Stimulated activated CD8-positive, alpha-beta memory T cell treated with anti-CD3 and anti-CD28 coated beads, Interleukin-7, amount 100 ng/mL, for 48 hours (primary cell): ENCODE measurements around the gene ECM1.

Experiments
- DNase-seq, 2 donors: peaks; one replicate each; pipeline ENCODE4 v3.0.0-alpha.2; 2020; ENCODE audit warnings: low read depth in 1 of 2; ENCODE audit errors: extremely low read depth in 1 of 2

ECM1 gene

GRCh38 chr1:150507912-150508864, at the start of gene ECM1:
Gene ECM1, plus strand, starts transcription at chr1:150508109. Its CDS starts 101 bp downstream, at chr1:150508210.
- no peak for DNase-seq

DNA sequence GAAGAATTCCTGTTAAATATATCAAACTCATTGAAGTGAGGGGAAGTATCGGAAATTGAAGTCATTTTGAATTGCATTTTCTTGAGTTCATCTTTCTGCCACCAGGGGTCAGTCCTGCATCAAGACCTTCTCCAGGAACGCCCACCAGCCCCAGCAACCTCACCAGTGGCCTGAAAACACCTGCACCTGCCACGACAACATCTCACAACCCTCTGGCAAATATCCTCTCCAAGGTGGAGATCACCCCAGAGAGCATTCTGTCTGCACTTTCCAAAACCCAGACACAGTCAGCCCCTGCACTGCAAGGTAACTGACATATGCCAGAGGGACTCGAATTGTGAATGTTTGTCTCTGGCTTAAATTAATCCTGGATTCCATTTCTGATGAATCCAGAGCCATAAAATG, 43.5 kb upstream of the ECM1 start:
- peak; percentile 20 to 50 for DNase-seq

DNA sequence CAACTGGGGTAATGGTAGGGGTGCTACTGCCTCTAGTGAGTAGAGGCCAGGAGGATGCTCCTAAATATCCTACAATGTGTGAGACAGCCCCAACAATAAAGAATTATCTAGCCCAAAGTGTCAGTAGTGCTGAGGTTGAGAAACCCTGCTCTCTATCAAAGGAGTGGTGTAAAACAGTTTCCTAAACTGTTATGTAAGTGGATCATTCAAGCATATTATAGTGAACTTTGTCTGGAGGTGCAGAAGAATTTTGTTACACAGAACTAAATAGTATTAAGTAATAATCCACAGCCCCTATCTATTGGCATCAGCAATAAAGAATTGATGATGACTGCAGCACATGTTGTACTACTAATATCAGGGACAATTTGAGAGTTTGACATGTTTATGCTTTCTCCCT, 40.9 kb upstream of the ECM1 start:
- DNase-seq, result no peak

GRCh38 chr1:150469291-150469690, 38.6 kb upstream of the ECM1 start:
- no peak for DNase-seq

DNA sequence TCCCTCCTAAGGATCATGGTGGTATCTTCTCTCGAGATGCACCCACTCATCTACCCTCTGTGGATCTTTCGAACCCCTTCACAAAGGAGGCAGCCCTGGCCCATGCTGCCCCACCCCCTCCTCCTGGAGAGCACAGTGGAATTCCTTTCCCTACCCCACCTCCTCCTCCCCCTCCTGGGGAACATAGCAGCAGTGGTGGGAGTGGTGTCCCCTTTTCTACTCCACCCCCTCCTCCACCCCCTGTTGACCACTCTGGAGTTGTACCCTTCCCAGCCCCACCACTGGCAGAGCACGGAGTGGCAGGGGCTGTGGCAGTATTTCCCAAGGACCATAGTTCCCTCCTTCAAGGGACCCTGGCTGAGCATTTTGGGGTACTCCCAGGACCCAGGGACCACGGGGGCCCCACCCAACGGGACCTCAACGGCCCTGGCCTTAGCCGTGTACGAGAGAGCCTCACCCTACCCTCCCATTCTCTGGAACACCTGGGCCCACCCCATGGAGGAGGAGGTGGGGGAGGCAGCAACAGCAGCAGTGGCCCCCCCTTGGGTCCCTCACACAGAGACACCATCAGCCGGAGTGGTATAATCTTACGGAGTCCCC, 35.2 kb upstream of the ECM1 start:
- no peak for DNase-seq

GRCh38 chr1:150473659-150474058, 34.2 kb upstream of the ECM1 start:
- no peak for DNase-seq

- no peak for DNase-seq
These were observed 33.0 kb upstream of the ECM1 start for GRCh38 chr1:150474869-150475268.

GRCh38 chr1:150476754-150477153, 31.2 kb upstream of the ECM1 start:
- DNase-seq, result no peak

DNA sequence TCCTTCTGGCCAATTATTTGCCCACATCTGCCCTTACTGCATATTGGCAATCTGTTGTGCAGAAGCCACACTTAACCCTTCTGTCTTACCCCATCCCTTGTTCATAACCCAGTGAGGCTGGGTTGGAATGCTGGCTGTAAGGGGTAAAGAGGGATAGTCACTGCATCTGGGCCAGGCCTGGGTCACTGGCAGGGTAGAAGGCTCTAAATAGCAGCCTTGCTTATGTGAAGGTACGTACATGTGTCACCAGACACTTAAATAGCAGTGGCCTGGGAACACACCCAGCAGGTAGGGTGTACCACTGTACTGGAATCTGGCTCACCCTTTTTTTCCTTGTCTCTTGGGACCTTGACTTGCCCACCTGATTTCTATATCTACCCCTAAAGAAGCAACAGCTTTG, 30.6 kb upstream of the ECM1 start:
- DNase-seq, result no peak

DNA sequence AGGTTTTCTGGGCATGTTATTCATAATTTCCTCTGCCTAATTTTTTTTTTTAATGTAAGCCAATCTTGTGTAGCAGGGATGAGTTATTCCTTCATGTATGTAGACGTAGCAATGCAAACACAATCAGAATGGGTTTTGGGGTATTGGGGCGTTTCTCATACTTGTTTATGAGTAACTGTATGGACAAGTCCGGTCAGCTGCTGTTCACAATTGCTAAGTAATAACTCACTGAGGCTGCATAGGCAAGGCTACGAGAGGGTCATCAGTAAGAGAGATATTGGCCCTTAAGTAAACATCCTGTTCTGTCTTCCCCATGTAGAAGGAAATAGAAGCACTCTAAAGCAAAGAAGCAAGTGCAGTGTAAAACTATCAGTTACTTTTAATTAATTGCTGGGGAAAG, 30.2 kb upstream of the ECM1 start:
- no peak for DNase-seq

- DNase-seq, result no peak
These were observed 28.5 kb upstream of the ECM1 start for GRCh38 chr1:150479370-150479769.

- DNase-seq, result no peak
These were observed 28.0 kb upstream of the ECM1 start for GRCh38 chr1:150479927-150480352.

- DNase-seq, result no peak
These were observed 23.5 kb upstream of the ECM1 start for GRCh38 chr1:150484431-150484830.

DNA sequence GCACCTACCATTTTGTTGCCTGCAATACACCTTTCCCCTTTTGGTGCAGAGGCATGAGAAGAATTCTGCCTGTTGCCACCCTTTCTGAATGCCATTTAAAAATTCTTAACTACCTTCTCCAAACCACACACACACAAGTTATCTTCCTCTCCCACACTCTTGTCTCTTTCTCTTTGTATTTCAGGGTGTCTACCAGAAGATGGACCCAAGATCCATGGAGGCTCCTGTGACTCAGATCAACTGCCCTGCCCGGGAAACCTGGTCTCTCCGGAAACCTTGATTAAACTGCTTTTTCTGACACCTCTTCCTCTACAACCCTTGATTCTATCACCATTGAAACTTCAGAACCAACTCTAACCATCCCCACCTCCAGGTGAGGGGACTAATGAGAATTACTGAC, 23.0 kb upstream of the ECM1 start:
- DNase-seq, result no peak

DNA sequence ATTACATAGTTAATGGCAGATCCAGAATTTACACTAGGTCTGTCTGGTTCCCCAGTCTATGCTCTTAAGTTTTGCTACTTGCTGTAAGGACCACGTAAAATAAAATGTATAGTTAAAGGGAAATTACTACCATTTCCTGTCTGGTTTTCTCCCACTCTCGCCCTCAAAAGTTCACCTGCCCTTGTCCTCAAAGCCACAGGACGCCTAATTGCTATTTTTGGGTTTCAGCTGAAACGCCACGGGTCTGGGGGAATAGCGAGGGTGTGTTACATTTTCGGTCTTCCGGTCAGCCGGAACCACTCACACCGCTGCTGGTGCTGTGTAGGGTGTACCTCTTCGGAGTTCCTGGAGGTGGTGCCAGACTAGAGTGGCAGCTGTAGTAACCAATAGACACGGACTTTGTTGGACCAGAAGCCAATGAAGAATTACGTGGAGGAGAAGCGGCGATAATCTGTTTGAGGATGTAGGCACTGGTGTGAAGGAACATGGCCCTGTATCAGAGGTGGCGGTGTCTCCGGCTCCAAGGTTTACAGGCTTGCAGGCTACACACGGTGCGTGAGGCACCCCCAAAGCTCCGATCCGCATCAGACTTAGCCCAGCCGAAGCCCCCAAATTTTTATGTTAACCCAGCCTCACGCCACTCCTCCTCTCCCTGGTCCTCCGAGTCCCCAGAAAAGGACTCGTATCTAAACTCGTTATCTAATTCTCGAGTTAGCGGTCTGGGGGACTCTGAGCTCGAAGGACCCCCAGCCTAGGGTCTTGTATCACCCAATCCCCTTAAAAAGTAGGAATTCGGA, 20.7 kb upstream of the ECM1 start, which contains the start of gene TARS2:
TARS2 (plus strand) TSS at position 454 of the 797 bp plus-strand sequence; CDS start at position 486, 32 bp downstream.
- DNase-seq, result peak; percentile 79 to 94

- DNase-seq, result no peak
These were observed 20.2 kb upstream of the ECM1 start for GRCh38 chr1:150487763-150488115.

DNA sequence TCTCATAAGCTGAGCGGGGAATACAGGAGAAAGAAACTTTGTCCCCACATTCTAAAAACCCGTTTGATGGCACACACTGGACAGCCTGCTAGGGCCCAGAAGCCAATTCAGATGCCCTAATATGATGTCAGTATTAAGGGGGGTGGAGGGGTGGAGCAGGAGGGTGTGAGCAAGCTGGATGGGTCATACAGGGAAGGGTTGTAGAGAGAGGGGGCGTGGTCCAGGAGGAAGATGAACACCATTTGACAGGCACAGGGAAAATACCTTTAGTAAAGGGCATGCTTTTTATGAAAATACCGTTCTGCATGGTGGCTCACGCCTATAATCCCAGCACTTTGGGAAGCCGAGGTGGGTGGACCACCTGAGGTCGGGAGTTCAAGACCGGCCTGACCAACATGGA, 14.7 kb upstream of the ECM1 start:
- DNase-seq, result no peak

GRCh38 chr1:150498342-150498741, 9.6 kb upstream of the ECM1 start:
- no peak for DNase-seq

- DNase-seq, result no peak
These were observed 2.5 kb upstream of the ECM1 start for GRCh38 chr1:150505431-150505830.

DNA sequence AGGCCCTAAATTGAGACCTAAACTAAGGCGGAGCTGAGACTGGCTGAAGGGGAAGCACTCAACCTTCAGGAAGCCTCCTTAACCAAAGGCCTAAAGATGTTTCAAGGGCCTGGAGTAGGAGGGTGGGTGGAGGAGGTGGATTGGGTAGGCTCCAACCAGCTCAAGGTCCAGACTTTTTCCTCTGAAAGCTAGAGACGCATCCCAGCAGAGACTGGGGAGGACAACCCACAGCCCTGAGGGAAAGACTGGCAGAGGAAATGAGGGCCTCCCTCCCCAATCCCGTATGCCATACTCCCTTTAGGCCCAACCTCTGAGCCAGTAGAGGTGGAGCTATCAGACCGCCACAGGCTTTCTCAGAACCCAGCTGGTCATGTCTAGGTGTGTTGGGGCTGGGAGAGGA, 1.1 kb downstream of the ECM1 start:
- no peak for DNase-seq

DNA sequence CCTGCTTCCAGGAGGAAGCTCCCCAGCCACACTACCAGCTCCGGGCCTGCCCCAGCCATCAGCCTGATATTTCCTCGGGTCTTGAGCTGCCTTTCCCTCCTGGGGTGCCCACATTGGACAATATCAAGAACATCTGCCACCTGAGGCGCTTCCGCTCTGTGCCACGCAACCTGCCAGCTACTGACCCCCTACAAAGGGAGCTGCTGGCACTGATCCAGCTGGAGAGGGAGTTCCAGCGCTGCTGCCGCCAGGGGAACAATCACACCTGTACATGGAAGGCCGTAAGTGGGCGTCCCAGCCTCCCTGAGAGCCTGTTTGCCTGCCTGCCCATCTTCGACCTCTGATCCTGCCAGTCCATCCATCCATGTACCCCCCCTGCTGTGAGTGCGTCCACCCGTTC, 3.6 kb downstream of the ECM1 start:
- DNase-seq, result no peak
